Fibroblast of lung (primary cell): ENCODE results near the gene SAMD3. TPM values are rescaled to one million over a fixed set of nuclear protein-coding genes. Genes with fewer than 3 reads are reported as not detected.

Experiments used
- DNase-seq, 2 donors: peaks; one replicate each; pipeline versions ENCODE4 v3.0.0 to v3.0.0-alpha.2; 2010; ENCODE audit warnings: low read depth in 2 of 2
- H2AFZ ChIP-seq: 2 replicates; pipeline ENCODE4 v1.5.1; 2012; ENCODE audit warnings: low read length, control low read depth, inconsistent platforms
- H3K27ac ChIP-seq: 2 replicates; pipeline ENCODE4 v1.5.1; 2011; ENCODE audit warnings: low read length, control low read depth; ENCODE audit not compliant: insufficient read depth
- H3K27me3 ChIP-seq: 2 replicates; pipeline ENCODE4 v1.5.1; 2011; ENCODE audit warnings: mild to moderate bottlenecking, low read length; ENCODE audit not compliant: control insufficient read depth, insufficient read depth
- H3K36me3 ChIP-seq: 2 replicates; pipeline ENCODE4 v1.5.1; 2011; ENCODE audit warnings: low read length; ENCODE audit not compliant: control insufficient read depth, insufficient read depth
- H3K4me1 ChIP-seq: 2 replicates; pipeline ENCODE4 v1.5.1; 2011; ENCODE audit warnings: low read length; ENCODE audit not compliant: control insufficient read depth, insufficient read depth; ENCODE audit errors: extremely low read depth
- H3K4me2 ChIP-seq: 2 replicates; pipeline ENCODE4 v1.5.1; 2011; ENCODE audit warnings: low read length, control low read depth; ENCODE audit not compliant: insufficient read depth; ENCODE audit errors: extremely low read depth
- H3K4me3 ChIP-seq, 4 experiments: fragments of 200-600 bp in 1 of 4; sonication (generic) in 1 of 4; replicated peaks in 1 of 4; 2 replicates each; pipeline ENCODE4 v1.5.1; 2011 to 2016; ENCODE audit warnings: low read length in 4 of 4, low read depth in 3 of 4, mild to moderate bottlenecking in 3 of 4, control low read depth in 2 of 4, inconsistent platforms in 1 of 4, mixed read lengths in 1 of 4; ENCODE audit not compliant: insufficient read depth in 1 of 4; ENCODE audit errors: control extremely low read depth in 1 of 4
- H3K79me2 ChIP-seq: 2 replicates; pipeline ENCODE4 v1.5.1; 2012; ENCODE audit warnings: mild to moderate bottlenecking, low read length, inconsistent platforms; ENCODE audit not compliant: control insufficient read depth, insufficient read depth
- H3K9ac ChIP-seq: 2 replicates; pipeline ENCODE4 v1.5.1; 2011; ENCODE audit warnings: mild to moderate bottlenecking, low read length, control low read depth; ENCODE audit not compliant: insufficient read depth
- H3K9me3 ChIP-seq: 2 replicates; pipeline ENCODE4 v1.5.1; 2012; ENCODE audit warnings: low read depth, low read length; ENCODE audit not compliant: control insufficient read depth, insufficient read depth
- H4K20me1 ChIP-seq: 2 replicates; pipeline ENCODE4 v1.5.1; 2011; ENCODE audit warnings: low read length; ENCODE audit not compliant: control insufficient read depth, insufficient read depth; ENCODE audit errors: extremely low read depth
- CTCF ChIP-seq, 2 donors: IDR thresholded peaks in 1 of 2; conservative IDR thresholded peaks in 1 of 2; 1 replicate in 1 of 2; 2 replicates in 1 of 2; pipeline ENCODE4 v1.5.1; 2011 to 2012; ENCODE audit warnings: low read length in 2 of 2, control low read depth in 1 of 2, inconsistent platforms in 1 of 2, low read depth in 1 of 2, mild to moderate bottlenecking in 1 of 2
- EZH2 ChIP-seq: IDR thresholded peaks from 2 replicates; pipeline ENCODE4 v1.5.1; 2012; ENCODE audit warnings: low read length, control low read depth, mild to moderate bottlenecking; ENCODE audit errors: missing control alignments
- polyA plus RNA-seq, 2 donors: library from polyadenylated mRNA; depleted of rRNA in 1 of 2; stranded (reverse) in 1 of 2; unstranded in 1 of 2; fragments of >200 nt; gene quantifications; 2 replicates each; pipeline ENCODE4 v1.2.1, GENCODE V29; 2011 to 2012; ENCODE audit warnings: missing spikeins in 1 of 2
- total RNA-seq: library from RNA; depleted of rRNA; stranded (reverse); fragments of >200 nt; gene quantifications from 2 replicates; pipeline ENCODE4 v1.2.1, GENCODE V29; 2014

Gene SAMD3
- total and polyA plus RNA-seq, 2 donors (not counting 1 experiment from before 2014, with no cell fraction given), result 1.5 to 2.8 TPM

GRCh38 chr6:130111031-130111430, 111.7 kb downstream of the SAMD3 start:
- Histone ChIP-seq H2AFZ (no peak overlapping the region), H4K20me1 (no peaks in the 10 kb centered on the region), H3K4me2 (no peak overlapping the region), H3K4me1 (no peaks in the 10 kb centered on the region), H3K9ac (no peak overlapping the region), H3K9me3 (no peaks in the 10 kb centered on the region), H3K4me3 (no peak overlapping the region), H3K36me3 (no peaks in the 10 kb centered on the region), H3K27ac (no peak overlapping the region), H3K79me2 (no peaks in the 10 kb centered on the region), H3K27me3 (no peaks in the 10 kb centered on the region)
- TF ChIP-seq CTCF (conservative IDR thresholded peaks at IDR 0.05 in 1 of 2, IDR thresholded peaks at IDR 0.05 in 1 of 2; ENCODE audit: low read depth in 1 of 2, low read length in 2 of 2) (no peak), EZH2 (no peak)
- DNase-seq, result no peak

GRCh38 chr6:130107710-130108109, 115.0 kb downstream of the SAMD3 start:
- H3K9me3 ChIP-seq, result no peaks in the 10 kb centered on the region
- TF ChIP-seq CTCF (conservative IDR thresholded peaks at IDR 0.05 in 1 of 2, IDR thresholded peaks at IDR 0.05 in 1 of 2; ENCODE audit: low read depth in 1 of 2, low read length in 2 of 2) (no peak), EZH2 (no peak)
- DNase-seq, result no peak
- no peaks in the 10 kb centered on the region for H3K4me1 ChIP-seq
- no peak overlapping the region for H3K27ac ChIP-seq
- no peak overlapping the region for H3K4me3 ChIP-seq
- H3K9ac ChIP-seq, result no peak overlapping the region
- no peak overlapping the region for H2AFZ ChIP-seq
- H3K27me3 ChIP-seq, result no peaks in the 10 kb centered on the region
- H3K36me3 ChIP-seq, result no peaks in the 10 kb centered on the region
- H4K20me1 ChIP-seq, result no peaks in the 10 kb centered on the region
- no peaks in the 10 kb centered on the region for H3K79me2 ChIP-seq
- H3K4me2 ChIP-seq, result no peak overlapping the region

- Histone ChIP-seq H3K4me2 (no peak overlapping the region), H3K9ac (no peak overlapping the region), H3K4me1 (no peaks in the 10 kb centered on the region), H3K9me3 (no peaks in the 10 kb centered on the region), H2AFZ (no peak overlapping the region), H3K79me2 (no peaks in the 10 kb centered on the region), H3K27me3 (no peaks in the 10 kb centered on the region), H3K27ac (no peak overlapping the region), H3K36me3 (no peaks in the 10 kb centered on the region), H4K20me1 (no peaks in the 10 kb centered on the region), H3K4me3 (no peak overlapping the region)
- no peak for TF ChIP-seq EZH2
- no peak for TF ChIP-seq CTCF (conservative IDR thresholded peaks at IDR 0.05 in 1 of 2, IDR thresholded peaks at IDR 0.05 in 1 of 2; ENCODE audit: low read depth in 1 of 2, low read length in 2 of 2)
- no peak for DNase-seq
These were observed 116.6 kb downstream of the SAMD3 start for GRCh38 chr6:130105996-130106704.
